Measurements from ENCODE around the gene CLSTN2. TPM values are rescaled to one million over a fixed set of nuclear protein-coding genes. Genes with fewer than 3 reads are reported as not detected.

CLSTN2 gene
- total and polyA plus RNA-seq, 2 of the 13 experiments (the other 11 are each of a cell fraction or from before 2014, with no cell fraction given) = not detected

DNA sequence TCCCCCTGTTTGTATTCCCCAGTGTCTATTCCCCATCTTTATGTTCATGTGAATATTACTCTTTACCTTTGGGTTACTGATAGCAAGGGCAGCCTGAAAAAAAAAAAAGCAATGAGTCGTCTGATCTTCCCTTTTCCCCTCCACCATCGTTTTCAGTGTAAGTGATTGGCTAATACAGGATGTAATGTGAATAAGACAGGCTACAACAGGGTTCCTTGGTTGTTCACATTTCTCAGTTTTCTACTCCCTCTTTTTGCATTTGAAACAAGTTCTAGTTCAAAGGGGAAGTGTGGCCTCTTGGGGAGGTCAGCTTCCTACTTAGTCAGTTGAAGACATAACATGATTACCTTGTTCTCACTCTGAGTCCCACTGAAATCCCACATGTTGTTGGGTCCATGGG lies 464.9 kb downstream of the CLSTN2 start:
- Histone ChIP-seq H3K9me3 (ENCODE audit: low read length) (no peaks in the 10 kb centered on the region), H3K9ac (ENCODE audit: insufficient read depth, low read depth, low read length) (no peak overlapping the region), H4K20me1 (ENCODE audit: insufficient read depth, low read length) (no peaks in the 10 kb centered on the region), H3K27ac (ENCODE audit: extremely low read length, insufficient read depth, low read length) (no peak overlapping the region), H3K4me2 (ENCODE audit: low read depth, low read length) (no peak overlapping the region), H3K4me3 (replicated peaks in 1 of 3; ENCODE audit: insufficient read depth in 1 of 3, low read depth in 2 of 3, low read length in 3 of 3) (no peak overlapping the region), H3K36me3 (replicated peaks in 1 of 2; ENCODE audit: control insufficient read depth in 1 of 2, insufficient read depth in 2 of 2, low read length in 2 of 2) (no peaks in the 10 kb centered on the region), H3K4me1 (ENCODE audit: insufficient read depth, low read length) (no peaks in the 10 kb centered on the region), H3K79me2 (ENCODE audit: insufficient read depth, low read length) (no peaks in the 10 kb centered on the region), H3K27me3 (ENCODE audit: control insufficient read depth in 1 of 2, insufficient read depth in 2 of 2, low read length in 2 of 2) (peaks cover 0 to 2% of the 10 kb centered on the region in 2 experiments; a peak in 1 of 5 replicates), H2AFZ (ENCODE audit: low read length) (no peak overlapping the region)
- no peak for FAIRE-seq
- in situ Hi-C loops (cut with HindIII; ENCODE audit: extremely low pct_ligation_motif_present, low pct_unique_long_range_greater_than_20kb) (no loop called here), intact Hi-C loops (cut with micrococcal nuclease; ENCODE audit: unreplicated experiment) (no loop called here)
- no TSS peak for BruUV-seq (replicated peaks)
- ChIA-PET CTCF (ENCODE audit: low intra/inter-chr PET ratio, low total read pairs) (no interaction called here), POLR2A (no interaction called here)
- ATAC-seq = no peak
- DNase-seq (ENCODE audit: low spot score) = no peak
- WGBS (ENCODE audit: low lambda C conversion rate) = 2% methylated on average over 2 of the region's 2 CpGs
- TF ChIP-seq ELF3 (CRISPR knock-in tag; IDR thresholded peaks at IDR 0.05) (no peak), SAP130 (CRISPR knock-in tag; IDR thresholded peaks at IDR 0.05; ENCODE audit: low read depth) (no peak), SNRNP70 (IDR thresholded peaks at IDR 0.05; ENCODE audit: low read depth, low read length) (no peak), ZNF430 (CRISPR knock-in tag; IDR thresholded peaks at IDR 0.05) (no peak), ZNF468 (CRISPR knock-in tag; IDR thresholded peaks at IDR 0.05) (no peak), DMAP1 (CRISPR knock-in tag; IDR thresholded peaks at IDR 0.05) (no peak), ZFP90 (CRISPR knock-in tag; IDR thresholded peaks at IDR 0.05; ENCODE audit: borderline replicate concordance) (no peak), ZNF772 (CRISPR knock-in tag; IDR thresholded peaks at IDR 0.05) (no peak), ZNF713 (CRISPR knock-in tag; IDR thresholded peaks at IDR 0.05) (no peak), NFE2L1 (CRISPR knock-in tag; IDR thresholded peaks at IDR 0.05; ENCODE audit: borderline replicate concordance) (no peak), EHMT2 (IDR thresholded peaks at IDR 0.05; ENCODE audit: borderline replicate concordance, low read depth, low read length) (no peak), ZBTB7B (CRISPR knock-in tag; IDR thresholded peaks at IDR 0.05) (no peak), PHF8 (CRISPR knock-in tag; IDR thresholded peaks at IDR 0.05) (no peak)
- TF ChIP-seq, protein P1, sequence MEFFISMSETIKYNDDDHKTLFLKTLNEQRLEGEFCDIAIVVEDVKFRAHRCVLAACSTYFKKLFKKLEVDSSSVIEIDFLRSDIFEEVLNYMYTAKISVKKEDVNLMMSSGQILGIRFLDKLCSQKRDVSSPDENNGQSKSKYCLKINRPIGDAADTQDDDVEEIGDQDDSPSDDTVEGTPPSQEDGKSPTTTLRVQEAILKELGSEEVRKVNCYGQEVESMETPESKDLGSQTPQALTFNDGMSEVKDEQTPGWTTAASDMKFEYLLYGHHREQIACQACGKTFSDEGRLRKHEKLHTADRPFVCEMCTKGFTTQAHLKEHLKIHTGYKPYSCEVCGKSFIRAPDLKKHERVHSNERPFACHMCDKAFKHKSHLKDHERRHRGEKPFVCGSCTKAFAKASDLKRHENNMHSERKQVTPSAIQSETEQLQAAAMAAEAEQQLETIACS (CRISPR knock-in tag; IDR thresholded peaks at IDR 0.05) = no peak
- TF ChIP-seq, protein P2, sequence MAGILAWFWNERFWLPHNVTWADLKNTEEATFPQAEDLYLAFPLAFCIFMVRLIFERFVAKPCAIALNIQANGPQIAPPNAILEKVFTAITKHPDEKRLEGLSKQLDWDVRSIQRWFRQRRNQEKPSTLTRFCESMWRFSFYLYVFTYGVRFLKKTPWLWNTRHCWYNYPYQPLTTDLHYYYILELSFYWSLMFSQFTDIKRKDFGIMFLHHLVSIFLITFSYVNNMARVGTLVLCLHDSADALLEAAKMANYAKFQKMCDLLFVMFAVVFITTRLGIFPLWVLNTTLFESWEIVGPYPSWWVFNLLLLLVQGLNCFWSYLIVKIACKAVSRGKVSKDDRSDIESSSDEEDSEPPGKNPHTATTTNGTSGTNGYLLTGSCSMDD (CRISPR knock-in tag; IDR thresholded peaks at IDR 0.05) = no peak
- TF ChIP-seq, protein P3, sequence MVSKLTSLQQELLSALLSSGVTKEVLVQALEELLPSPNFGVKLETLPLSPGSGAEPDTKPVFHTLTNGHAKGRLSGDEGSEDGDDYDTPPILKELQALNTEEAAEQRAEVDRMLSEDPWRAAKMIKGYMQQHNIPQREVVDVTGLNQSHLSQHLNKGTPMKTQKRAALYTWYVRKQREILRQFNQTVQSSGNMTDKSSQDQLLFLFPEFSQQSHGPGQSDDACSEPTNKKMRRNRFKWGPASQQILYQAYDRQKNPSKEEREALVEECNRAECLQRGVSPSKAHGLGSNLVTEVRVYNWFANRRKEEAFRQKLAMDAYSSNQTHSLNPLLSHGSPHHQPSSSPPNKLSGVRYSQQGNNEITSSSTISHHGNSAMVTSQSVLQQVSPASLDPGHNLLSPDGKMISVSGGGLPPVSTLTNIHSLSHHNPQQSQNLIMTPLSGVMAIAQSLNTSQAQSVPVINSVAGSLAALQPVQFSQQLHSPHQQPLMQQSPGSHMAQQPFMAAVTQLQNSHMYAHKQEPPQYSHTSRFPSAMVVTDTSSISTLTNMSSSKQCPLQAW (CRISPR knock-in tag; IDR thresholded peaks at IDR 0.05) = no peak
- TF ChIP-seq, protein P4, sequence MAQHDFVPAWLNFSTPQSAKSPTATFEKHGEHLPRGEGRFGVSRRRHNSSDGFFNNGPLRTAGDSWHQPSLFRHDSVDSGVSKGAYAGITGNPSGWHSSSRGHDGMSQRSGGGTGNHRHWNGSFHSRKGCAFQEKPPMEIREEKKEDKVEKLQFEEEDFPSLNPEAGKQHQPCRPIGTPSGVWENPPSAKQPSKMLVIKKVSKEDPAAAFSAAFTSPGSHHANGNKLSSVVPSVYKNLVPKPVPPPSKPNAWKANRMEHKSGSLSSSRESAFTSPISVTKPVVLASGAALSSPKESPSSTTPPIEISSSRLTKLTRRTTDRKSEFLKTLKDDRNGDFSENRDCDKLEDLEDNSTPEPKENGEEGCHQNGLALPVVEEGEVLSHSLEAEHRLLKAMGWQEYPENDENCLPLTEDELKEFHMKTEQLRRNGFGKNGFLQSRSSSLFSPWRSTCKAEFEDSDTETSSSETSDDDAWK (CRISPR knock-in tag; IDR thresholded peaks at IDR 0.05) = no peak
- TF ChIP-seq, protein P5, sequence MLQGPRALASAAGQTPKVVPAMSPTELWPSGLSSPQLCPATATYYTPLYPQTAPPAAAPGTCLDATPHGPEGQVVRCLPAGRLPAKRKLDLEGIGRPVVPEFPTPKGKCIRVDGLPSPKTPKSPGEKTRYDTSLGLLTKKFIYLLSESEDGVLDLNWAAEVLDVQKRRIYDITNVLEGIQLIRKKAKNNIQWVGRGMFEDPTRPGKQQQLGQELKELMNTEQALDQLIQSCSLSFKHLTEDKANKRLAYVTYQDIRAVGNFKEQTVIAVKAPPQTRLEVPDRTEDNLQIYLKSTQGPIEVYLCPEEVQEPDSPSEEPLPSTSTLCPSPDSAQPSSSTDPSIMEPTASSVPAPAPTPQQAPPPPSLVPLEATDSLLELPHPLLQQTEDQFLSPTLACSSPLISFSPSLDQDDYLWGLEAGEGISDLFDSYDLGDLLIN (CRISPR knock-in tag; IDR thresholded peaks at IDR 0.05; ENCODE audit: borderline replicate concordance) = no peak
- TF ChIP-seq, protein P6, sequence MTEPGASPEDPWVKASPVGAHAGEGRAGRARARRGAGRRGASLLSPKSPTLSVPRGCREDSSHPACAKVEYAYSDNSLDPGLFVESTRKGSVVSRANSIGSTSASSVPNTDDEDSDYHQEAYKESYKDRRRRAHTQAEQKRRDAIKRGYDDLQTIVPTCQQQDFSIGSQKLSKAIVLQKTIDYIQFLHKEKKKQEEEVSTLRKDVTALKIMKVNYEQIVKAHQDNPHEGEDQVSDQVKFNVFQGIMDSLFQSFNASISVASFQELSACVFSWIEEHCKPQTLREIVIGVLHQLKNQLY (CRISPR knock-in tag; IDR thresholded peaks at IDR 0.05) = no peak
